WERI-Rb-1 (cell line): ENCODE data around the gene ABCA10.
"Not testable (repeated sequence)": the region's sequence is repeated elsewhere in the genome, so short reads cannot be mapped to it uniquely, and the experiment has no call there.

Experiments
- DNase-seq: peaks from one replicate; pipeline ENCODE4 v3.0.0-alpha.2; 2020
- H3K27ac ChIP-seq: fragments of 250-450 bp; sonication (Bioruptor Pico); 2 replicates; pipeline ENCODE4 v1.5.1; 2020; ENCODE audit warnings: mild to moderate bottlenecking, moderate library complexity
- H3K27me3 ChIP-seq: fragments of 250-450 bp; sonication (Bioruptor Pico); 2 replicates; pipeline ENCODE4 v1.5.1; 2021; ENCODE audit warnings: mild to moderate bottlenecking, low read depth, moderate library complexity; ENCODE audit not compliant: insufficient read depth, severe bottlenecking
- H3K36me3 ChIP-seq: fragments of 250-450 bp; sonication (Bioruptor Pico); 2 replicates; pipeline ENCODE4 v1.5.1; 2020; ENCODE audit warnings: mild to moderate bottlenecking, moderate library complexity
- H3K4me3 ChIP-seq: 2 replicates; pipeline ENCODE4 v1.5.1; 2011; ENCODE audit warnings: low read depth, mild to moderate bottlenecking, control low read depth, low read length
- H3K9me3 ChIP-seq: fragments of 250-450 bp; sonication (Bioruptor Pico); 2 replicates; pipeline ENCODE4 v1.5.1; 2021; ENCODE audit warnings: mild to moderate bottlenecking, moderate library complexity; ENCODE audit not compliant: severe bottlenecking
- TF ChIP-seq, protein P1 (sequence below): IDR thresholded peaks from 2 replicates; pipeline ENCODE4 v1.5.1; 2011; ENCODE audit warnings: low read depth, mild to moderate bottlenecking, control low read depth, inconsistent platforms, low read length

Gene ABCA10

DNA sequence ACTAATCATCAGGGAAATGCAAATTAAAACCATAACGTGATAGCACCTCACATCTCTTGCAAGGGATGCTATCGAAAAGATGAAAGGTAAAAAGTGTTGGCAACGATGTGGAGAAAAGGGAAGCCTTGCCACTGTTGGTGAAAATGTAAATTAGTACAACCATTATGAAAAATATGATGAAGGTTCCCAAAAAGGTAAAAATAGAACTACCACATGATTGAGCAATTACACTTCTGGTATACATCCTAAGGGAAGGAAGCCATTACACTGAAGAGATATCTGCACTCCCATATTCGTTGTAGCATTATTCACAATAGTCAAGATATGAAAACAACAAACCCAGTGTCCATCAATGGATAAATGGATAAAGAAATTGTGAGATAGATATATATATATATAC lies 21.5 kb downstream of the ABCA10 start:
- Histone ChIP-seq H3K9me3 (no peaks in the 10 kb centered on the region), H3K27me3 (no peaks in the 10 kb centered on the region), H3K27ac (no peak overlapping the region), H3K36me3 (no peaks in the 10 kb centered on the region), H3K4me3 (no peak overlapping the region)
- TF ChIP-seq, protein P1, sequence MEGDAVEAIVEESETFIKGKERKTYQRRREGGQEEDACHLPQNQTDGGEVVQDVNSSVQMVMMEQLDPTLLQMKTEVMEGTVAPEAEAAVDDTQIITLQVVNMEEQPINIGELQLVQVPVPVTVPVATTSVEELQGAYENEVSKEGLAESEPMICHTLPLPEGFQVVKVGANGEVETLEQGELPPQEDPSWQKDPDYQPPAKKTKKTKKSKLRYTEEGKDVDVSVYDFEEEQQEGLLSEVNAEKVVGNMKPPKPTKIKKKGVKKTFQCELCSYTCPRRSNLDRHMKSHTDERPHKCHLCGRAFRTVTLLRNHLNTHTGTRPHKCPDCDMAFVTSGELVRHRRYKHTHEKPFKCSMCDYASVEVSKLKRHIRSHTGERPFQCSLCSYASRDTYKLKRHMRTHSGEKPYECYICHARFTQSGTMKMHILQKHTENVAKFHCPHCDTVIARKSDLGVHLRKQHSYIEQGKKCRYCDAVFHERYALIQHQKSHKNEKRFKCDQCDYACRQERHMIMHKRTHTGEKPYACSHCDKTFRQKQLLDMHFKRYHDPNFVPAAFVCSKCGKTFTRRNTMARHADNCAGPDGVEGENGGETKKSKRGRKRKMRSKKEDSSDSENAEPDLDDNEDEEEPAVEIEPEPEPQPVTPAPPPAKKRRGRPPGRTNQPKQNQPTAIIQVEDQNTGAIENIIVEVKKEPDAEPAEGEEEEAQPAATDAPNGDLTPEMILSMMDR: no peak
- no peak for DNase-seq

DNA sequence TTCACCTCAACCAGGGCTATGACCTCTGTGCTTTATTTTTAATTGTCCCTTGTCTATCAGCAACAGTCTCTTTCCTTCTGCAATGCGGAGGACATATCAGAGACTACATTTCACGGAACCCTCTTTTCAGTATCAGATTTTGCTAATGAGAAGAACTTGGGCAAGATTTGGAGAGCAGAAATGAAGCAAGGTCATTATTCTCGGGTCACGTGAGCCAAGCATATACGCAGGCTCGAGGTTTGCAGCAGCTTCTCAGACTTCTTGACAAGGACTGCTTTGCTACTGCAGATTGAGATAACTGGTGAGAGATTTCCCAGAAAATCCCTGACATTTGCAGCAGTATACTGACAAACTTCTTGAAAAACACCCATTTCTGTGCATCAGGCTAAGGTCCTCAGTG lies 30.4 kb downstream of the ABCA10 start:
- no peaks in the 10 kb centered on the region for H3K9me3 ChIP-seq
- no peak for DNase-seq

DNA sequence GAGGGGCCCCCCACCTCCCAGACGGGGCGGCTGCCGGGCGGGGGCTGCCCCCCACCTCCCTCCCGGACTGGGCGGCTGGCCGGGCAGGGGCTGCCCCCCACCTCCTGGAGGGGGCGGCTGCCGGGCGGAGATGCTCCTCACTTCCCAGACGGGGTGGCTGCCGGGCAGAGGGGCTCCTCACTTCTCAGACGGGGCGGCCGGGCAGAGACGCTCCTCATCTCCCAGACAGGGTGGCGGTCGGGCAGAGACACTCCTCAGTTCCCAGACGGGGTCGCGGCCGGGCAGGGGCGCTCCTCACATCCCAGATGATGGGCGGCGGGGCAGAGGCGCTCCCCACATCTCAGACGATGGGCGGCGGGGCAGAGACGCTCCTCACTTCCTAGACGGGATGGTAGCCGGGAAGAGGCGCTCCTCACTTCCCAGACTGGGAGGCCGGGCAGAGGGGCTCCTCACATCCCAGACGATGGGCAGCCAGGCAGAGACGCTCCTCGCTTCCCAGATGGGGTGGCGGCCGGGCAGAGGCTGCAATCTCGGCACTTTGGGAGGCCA lies 32.4 kb downstream of the ABCA10 start:
- not testable (repeated sequence) for DNase-seq, H3K4me3 ChIP-seq, H3K36me3 ChIP-seq, H3K27me3 ChIP-seq, H3K27ac ChIP-seq, H3K9me3 ChIP-seq

More for the DNA sequence above, 30.4 kb downstream of the ABCA10 start:
- Histone ChIP-seq H3K36me3 (no peaks in the 10 kb centered on the region), H3K27ac (no peak overlapping the region), H3K4me3 (no peak overlapping the region), H3K27me3 (no peaks in the 10 kb centered on the region)
- TF ChIP-seq, protein P1: no peak

DNA sequence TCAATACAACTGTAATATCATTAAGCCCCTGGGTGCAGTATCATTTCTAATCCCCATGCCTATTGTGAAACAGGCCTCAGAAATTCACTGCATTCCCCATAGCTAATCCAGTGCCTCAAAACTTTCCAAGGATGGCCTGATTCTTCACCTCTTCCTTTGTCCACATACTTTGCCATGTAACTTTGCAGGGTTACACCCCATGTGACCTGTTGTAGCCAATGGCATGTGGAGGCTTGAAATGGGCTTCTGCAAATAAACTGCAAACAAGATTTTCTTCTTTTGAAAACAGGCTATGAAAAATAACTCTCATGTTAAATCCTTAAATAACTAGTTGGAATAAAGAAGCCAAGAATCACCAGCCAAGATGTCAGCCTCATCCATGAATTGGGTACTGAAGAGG lies 35.9 kb downstream of the ABCA10 start:
- TF ChIP-seq, protein P1: no peak
- no peaks in the 10 kb centered on the region for H3K36me3 ChIP-seq
- no peak overlapping the region for H3K27ac ChIP-seq
- H3K27me3 ChIP-seq: no peaks in the 10 kb centered on the region
- H3K4me3 ChIP-seq: no peak overlapping the region
- H3K9me3 ChIP-seq: no peaks in the 10 kb centered on the region
- DNase-seq: no peak

DNA sequence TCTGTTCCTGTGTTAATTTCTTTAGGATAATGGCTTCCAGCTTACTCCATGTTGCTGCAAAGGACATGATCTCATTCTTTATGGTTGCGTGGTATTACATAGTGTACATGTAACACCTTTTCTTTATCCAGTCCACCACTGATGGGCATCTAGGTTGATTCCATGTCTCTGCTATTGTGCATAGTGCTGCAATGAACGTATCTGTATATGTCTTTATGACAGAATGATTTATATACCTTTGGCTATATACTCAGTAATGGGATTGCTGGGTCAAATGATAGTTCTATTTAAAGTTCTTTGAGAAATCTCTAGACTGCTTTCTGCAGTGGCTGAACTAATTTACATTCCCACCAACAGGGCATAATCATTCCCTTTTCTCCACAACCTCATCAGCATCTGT lies 39.8 kb downstream of the ABCA10 start:
- TF ChIP-seq, protein P1: no peak

DNA sequence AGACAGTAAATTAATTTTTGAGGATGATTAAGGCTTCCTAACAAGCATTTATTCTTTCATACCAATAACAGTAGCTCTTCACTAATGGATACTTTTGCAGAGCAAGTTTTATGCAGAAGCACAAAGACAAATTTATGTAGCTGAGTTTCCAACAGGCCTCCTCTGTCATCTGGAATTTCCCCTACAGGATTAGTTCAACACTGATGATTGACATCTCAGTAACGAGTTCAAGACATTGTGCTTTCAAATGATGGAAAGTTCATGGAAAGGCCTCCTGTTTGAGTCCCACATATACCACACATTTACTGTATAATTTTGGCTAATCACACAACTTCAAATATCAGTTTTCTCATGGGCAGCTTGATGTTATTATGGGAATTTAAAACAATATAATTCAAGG lies 40.6 kb downstream of the ABCA10 start:
- no peaks in the 10 kb centered on the region for H3K36me3 ChIP-seq
- TF ChIP-seq, protein P1: no peak
- no peak overlapping the region for H3K27ac ChIP-seq
- H3K27me3 ChIP-seq: no peaks in the 10 kb centered on the region
- H3K9me3 ChIP-seq: no peaks in the 10 kb centered on the region
- no peak overlapping the region for H3K4me3 ChIP-seq
- DNase-seq: no peak

More for the DNA sequence above, 39.8 kb downstream of the ABCA10 start:
- Histone ChIP-seq H3K36me3 (no peaks in the 10 kb centered on the region), H3K27me3 (no peaks in the 10 kb centered on the region), H3K4me3 (no peak overlapping the region), H3K9me3 (no peaks in the 10 kb centered on the region), H3K27ac (no peak overlapping the region)
- DNase-seq: no peak
